ENCODE results near the gene RABAC1.

- TF ChIP-seq CTCF (IDR thresholded peaks at IDR 0.05) = no peak
- no peak for TF ChIP-seq POLR2A (IDR thresholded peaks at IDR 0.05)
- TF ChIP-seq POLR2AphosphoS5 (IDR thresholded peaks at IDR 0.05) = no peak
- no peak for TF ChIP-seq EP300 (IDR thresholded peaks at IDR 0.05)
Observed at GRCh38 chr19:41988947-41989346, 29.8 kb upstream of the RABAC1 start.

Measured in sigmoid colon (tissue), 4 donors.